Erythroblast (primary cell): Measurements from ENCODE around the gene MACROD2.

ENCODE experiments used
- GATA1 ChIP-seq: IDR thresholded peaks from 2 replicates; pipeline ENCODE4 v1.6.1; 2011; ENCODE audit warnings: low read depth, mild to moderate bottlenecking, control low read depth, low read length, moderate library complexity
- POLR2A ChIP-seq: IDR thresholded peaks from 2 replicates; pipeline ENCODE4 v1.6.1; 2011; ENCODE audit warnings: mild to moderate bottlenecking, low read length

DNA sequence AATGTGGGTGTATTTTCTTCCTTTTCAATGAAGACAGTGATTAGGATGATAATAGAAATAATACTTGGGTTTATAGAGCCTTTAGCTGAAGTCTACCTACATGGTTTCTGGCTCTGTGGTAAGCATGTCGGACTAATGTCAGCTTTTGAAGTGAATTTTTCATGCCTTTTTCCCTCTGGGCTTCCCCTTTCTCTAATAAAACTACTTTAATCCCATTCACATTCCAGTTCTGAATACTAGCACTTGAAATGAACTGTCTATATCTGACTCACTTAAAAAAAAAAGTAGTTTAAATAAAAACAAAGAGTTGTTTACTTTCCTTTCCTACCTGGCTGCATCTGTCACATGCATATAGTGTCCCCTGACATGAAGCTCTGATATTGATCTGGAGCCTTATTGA lies 888.0 kb downstream of the MACROD2 start:
- no peak for TF ChIP-seq POLR2A
- no peak for TF ChIP-seq GATA1
